Activated naive CD8-positive, alpha-beta T cell treated with anti-CD3 and anti-CD28 coated beads, Interleukin-2, amount 10 ng/mL, durations not matched to agents 7 days and 5 days (primary cell): ENCODE results near the gene MPHOSPH8. TPM values are rescaled to one million over a fixed set of nuclear protein-coding genes. Genes with fewer than 3 reads are reported as not detected.
"Not testable (repeated sequence)": the region's sequence is repeated elsewhere in the genome, so short reads cannot be mapped to it uniquely, and the experiment has no call there.

Source experiments
- ATAC-seq: fragments of 150-1000 bp; cut with Tn5 transposase; one replicate; pipeline ENCODE4 v1.10.0; 2021; ENCODE audit warnings: low read depth, moderate library complexity
- POLR2A ChIA-PET: fragments of 350-600 bp; sonication (Branson Sonifier 250); formaldehyde crosslinking; loops from one replicate; lab custom pipeline; 2021; ENCODE audit warnings: antibody characterized with exemption; lab: Charles Lee
- DNase-seq: peaks from one replicate; pipeline ENCODE4 v3.0.0; 2021
- H3K27ac Mint-ChIP-seq: one replicate; pipeline ENCODE4 v1.8.0; 2022; ENCODE audit warnings: mild to moderate bottlenecking, mixed read lengths
- H3K27me3 Mint-ChIP-seq: one replicate; pipeline ENCODE4 v1.8.0; 2022; ENCODE audit warnings: mild to moderate bottlenecking, moderate library complexity, mixed read lengths
- H3K36me3 Mint-ChIP-seq: one replicate; pipeline ENCODE4 v1.8.0; 2021; ENCODE audit warnings: mild to moderate bottlenecking, mixed read lengths
- H3K4me1 Mint-ChIP-seq: one replicate; pipeline ENCODE4 v1.8.0; 2021; ENCODE audit warnings: mixed read lengths
- H3K4me3 Mint-ChIP-seq: one replicate; pipeline ENCODE4 v1.8.0; 2022; ENCODE audit warnings: mild to moderate bottlenecking, moderate library complexity, mixed read lengths
- H3K9me3 Mint-ChIP-seq: one replicate; pipeline ENCODE4 v1.8.0; 2021; ENCODE audit warnings: mixed read lengths
- total RNA-seq, 2 experiments: library from RNA; stranded (reverse); gene quantifications; one replicate each; pipeline ENCODE4 v1.2.3, GENCODE V29; 2021

The MPHOSPH8 gene
- total RNA-seq, 2 experiments from 2014 or later: 62.6 to 65.9 TPM

- POLR2A ChIA-PET: no interaction called here
- Mint-ChIP-seq H3K4me1 (no peaks in the 10 kb centered on the region), H3K27me3 (peaks cover 19% of the 10 kb centered on the region), H3K27ac (no peak overlapping the region), H3K4me3 (no peak overlapping the region), H3K9me3 (peaks cover 14% of the 10 kb centered on the region), H3K36me3 (peaks cover 4% of the 10 kb centered on the region)
- ATAC-seq (no peak), DNase-seq (no peak)
These were observed 29.2 kb upstream of the MPHOSPH8 start for GRCh38 chr13:19604306-19604705.

- Mint-ChIP-seq H3K9me3 (peaks cover 14% of the 10 kb centered on the region), H3K36me3 (peaks cover 4% of the 10 kb centered on the region), H3K4me1 (no peaks in the 10 kb centered on the region), H3K27me3 (peaks cover 12% of the 10 kb centered on the region), H3K27ac (no peak overlapping the region), H3K4me3 (no peak overlapping the region)
- ATAC-seq (no peak), DNase-seq (no peak)
- POLR2A ChIA-PET: no interaction called here
These were observed 28.1 kb upstream of the MPHOSPH8 start for GRCh38 chr13:19605161-19605955.

- Mint-ChIP-seq H3K4me1 (no peaks in the 10 kb centered on the region), H3K27ac (no peak overlapping the region), H3K27me3 (peaks cover 11% of the 10 kb centered on the region), H3K36me3 (peaks cover 4% of the 10 kb centered on the region), H3K4me3 (no peak overlapping the region), H3K9me3 (peaks cover 14% of the 10 kb centered on the region)
- POLR2A ChIA-PET: no interaction called here
- ATAC-seq: no peak
- DNase-seq: no peak
These were observed 27.3 kb upstream of the MPHOSPH8 start for GRCh38 chr13:19606152-19606551.

- Mint-ChIP-seq H3K4me3 (no peak overlapping the region), H3K27me3 (peaks cover 9% of the 10 kb centered on the region), H3K4me1 (no peaks in the 10 kb centered on the region), H3K9me3 (peaks cover 14% of the 10 kb centered on the region), H3K27ac (no peak overlapping the region), H3K36me3 (peaks cover 4% of the 10 kb centered on the region)
- DNase-seq (no peak), ATAC-seq (no peak)
- POLR2A ChIA-PET: no interaction called here
These were observed 26.7 kb upstream of the MPHOSPH8 start for GRCh38 chr13:19606737-19607136.

GRCh38 chr13:19607523-19608078 is 25.9 kb upstream of the MPHOSPH8 start:
- peaks cover 14% of the 10 kb centered on the region for H3K9me3 Mint-ChIP-seq
- H3K27me3 Mint-ChIP-seq: peaks cover 6% of the 10 kb centered on the region
- DNase-seq: no peak
- POLR2A ChIA-PET: interaction anchor here (0.6 to 0.7 kb wide), 2 partner anchors 10 to 1613 kb away, joined by 3 to 5 read pairs; no protein-coding TSS in a partner anchor
- H3K4me3 Mint-ChIP-seq: no peak overlapping the region
- H3K4me1 Mint-ChIP-seq: no peaks in the 10 kb centered on the region
- ATAC-seq: no peak
- no peak overlapping the region for H3K27ac Mint-ChIP-seq
- H3K36me3 Mint-ChIP-seq: peaks cover 4% of the 10 kb centered on the region

GRCh38 chr13:19618977-19619376 is 14.5 kb upstream of the MPHOSPH8 start:
- Mint-ChIP-seq H3K36me3 (no peaks in the 10 kb centered on the region), H3K9me3 (peaks cover 2% of the 10 kb centered on the region), H3K4me3 (no peak overlapping the region), H3K27ac (no peak overlapping the region), H3K27me3 (peaks cover 2% of the 10 kb centered on the region), H3K4me1 (peaks cover 1% of the 10 kb centered on the region)
- no peak for ATAC-seq
- DNase-seq: no peak
- POLR2A ChIA-PET: no interaction called here

GRCh38 chr13:19622193-19622592 is 11.3 kb upstream of the MPHOSPH8 start:
- Mint-ChIP-seq H3K27me3 (no peaks in the 10 kb centered on the region), H3K4me1 (peaks cover 1% of the 10 kb centered on the region), H3K36me3 (no peaks in the 10 kb centered on the region), H3K27ac (no peak overlapping the region), H3K4me3 (no peak overlapping the region), H3K9me3 (no peaks in the 10 kb centered on the region)
- ATAC-seq (no peak), DNase-seq (no peak)
- POLR2A ChIA-PET: interaction anchor here (0.5 kb wide), 1 partner anchor 209 kb away, joined by 4 read pairs; no protein-coding TSS in a partner anchor

GRCh38 chr13:19624265-19624664 is 9.2 kb upstream of the MPHOSPH8 start:
- Mint-ChIP-seq H3K36me3 (no peaks in the 10 kb centered on the region), H3K4me1 (peaks cover 1% of the 10 kb centered on the region), H3K9me3 (no peaks in the 10 kb centered on the region), H3K4me3 (no peak overlapping the region), H3K27me3 (peaks cover 3% of the 10 kb centered on the region), H3K27ac (no peak overlapping the region)
- POLR2A ChIA-PET: no interaction called here
- ATAC-seq: no peak
- no peak for DNase-seq

GRCh38 chr13:19632915-19633478 is 462 bp upstream of the MPHOSPH8 start:
- Mint-ChIP-seq H3K4me1 (peaks cover 22% of the 10 kb centered on the region), H3K27ac (peak overlapping the region; percentile 100), H3K27me3 (no peaks in the 10 kb centered on the region), H3K36me3 (peaks cover 14% of the 10 kb centered on the region), H3K4me3 (peak overlapping the region; percentile 100), H3K9me3 (peaks cover 7% of the 10 kb centered on the region)
- ATAC-seq (no peak), DNase-seq (no peak)
- POLR2A ChIA-PET: interaction anchor here (1.1 to 2.2 kb wide), 3 partner anchors 148 to 495 kb away, joined by 3 to 10 read pairs (median 5); partner anchors contain the start of gene ZMYM5

GRCh38 chr13:19634256-19634740 is 839 bp downstream of the MPHOSPH8 start:
- ATAC-seq: no peak
- Mint-ChIP-seq H3K27ac (peak overlapping the region; percentile 100), H3K27me3 (no peaks in the 10 kb centered on the region), H3K36me3 (peaks cover 23% of the 10 kb centered on the region), H3K4me1 (peaks cover 25% of the 10 kb centered on the region), H3K9me3 (peaks cover 7% of the 10 kb centered on the region), H3K4me3 (peak overlapping the region; percentile 100)
- no peak for DNase-seq
- POLR2A ChIA-PET: interaction anchor here (0.6 to 2.2 kb wide), 5 partner anchors 147 to 493 kb away, joined by 3 to 10 read pairs (median 4); partner anchors contain the start of genes PSPC1 and ZMYM5

- H3K9me3 Mint-ChIP-seq, H3K27ac Mint-ChIP-seq, H3K27me3 Mint-ChIP-seq, DNase-seq, POLR2A ChIA-PET, ATAC-seq: not testable (repeated sequence)
- peaks cover 25% of the 10 kb centered on the region for H3K4me1 Mint-ChIP-seq
- H3K4me3 Mint-ChIP-seq: peak overlapping the region; percentile 100
- H3K36me3 Mint-ChIP-seq: peaks cover 22% of the 10 kb centered on the region
These were observed 2.5 kb downstream of the MPHOSPH8 start for GRCh38 chr13:19635926-19636325.

- peaks cover 34% of the 10 kb centered on the region for H3K36me3 Mint-ChIP-seq
- no peak for ATAC-seq
- DNase-seq: no peak
- no peak overlapping the region for H3K4me3 Mint-ChIP-seq
- H3K27me3 Mint-ChIP-seq: no peaks in the 10 kb centered on the region
- no peak overlapping the region for H3K27ac Mint-ChIP-seq
- peaks cover 5% of the 10 kb centered on the region for H3K4me1 Mint-ChIP-seq
- POLR2A ChIA-PET: no interaction called here
- H3K9me3 Mint-ChIP-seq: no peaks in the 10 kb centered on the region
These were observed 10.2 kb downstream of the MPHOSPH8 start for GRCh38 chr13:19643652-19644051.

GRCh38 chr13:19645000-19645399 is 11.5 kb downstream of the MPHOSPH8 start:
- H3K4me1 Mint-ChIP-seq: peaks cover 5% of the 10 kb centered on the region
- peaks cover 28% of the 10 kb centered on the region for H3K36me3 Mint-ChIP-seq
- POLR2A ChIA-PET: no interaction called here
- DNase-seq: no peak
- no peak overlapping the region for H3K4me3 Mint-ChIP-seq
- no peaks in the 10 kb centered on the region for H3K9me3 Mint-ChIP-seq
- no peak for ATAC-seq
- H3K27me3 Mint-ChIP-seq: no peaks in the 10 kb centered on the region
- no peak overlapping the region for H3K27ac Mint-ChIP-seq
